NCI-H1930 (cell line): ENCODE measurements around the gene GRIK1.

Source experiments
- DNase-seq, 2 experiments: peaks; one replicate each; lab custom pipeline; 2025; lab: John Stamatoyannopoulos, UW

The GRIK1 gene

DNA sequence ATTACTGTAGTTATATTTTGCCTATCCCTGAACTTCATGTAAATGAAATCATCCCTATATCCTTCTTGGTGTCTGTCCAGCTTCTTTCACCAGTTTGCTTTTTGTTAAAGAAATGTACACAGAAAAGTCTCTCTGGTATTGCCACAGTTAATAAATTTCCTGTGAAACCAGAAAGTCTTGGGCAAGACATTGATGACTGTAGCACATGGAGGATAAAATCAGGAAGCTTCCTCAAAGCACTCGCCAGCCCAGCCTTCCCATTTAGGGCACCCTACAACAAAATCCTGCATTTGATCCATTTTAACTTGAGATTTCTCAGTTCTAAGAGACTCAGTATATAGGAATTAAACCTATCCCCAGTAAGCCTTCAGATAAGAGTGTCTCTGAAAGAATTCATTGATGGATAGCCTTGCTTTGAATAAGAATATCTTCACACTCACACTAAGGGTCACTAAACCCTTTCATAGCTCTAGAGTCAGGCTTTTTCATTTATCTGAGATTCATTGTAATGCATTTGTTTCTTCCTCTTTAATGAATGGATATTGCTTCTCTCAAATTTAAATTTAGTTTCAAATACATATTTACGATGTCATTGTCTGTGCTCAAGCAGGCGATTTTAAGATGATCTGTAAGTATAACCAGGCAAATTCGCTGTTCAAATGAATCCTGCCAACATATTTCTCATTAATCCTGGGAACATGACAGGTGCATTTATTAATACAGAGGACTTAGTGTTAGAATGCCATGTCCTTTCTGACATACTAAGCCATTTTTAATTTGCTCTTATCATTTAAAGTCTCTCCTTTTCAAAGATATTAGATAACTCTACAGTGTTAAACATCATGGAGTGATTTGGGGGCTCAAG, 153.1 kb downstream of the GRIK1 start:
- DNase-seq = no peak

DNA sequence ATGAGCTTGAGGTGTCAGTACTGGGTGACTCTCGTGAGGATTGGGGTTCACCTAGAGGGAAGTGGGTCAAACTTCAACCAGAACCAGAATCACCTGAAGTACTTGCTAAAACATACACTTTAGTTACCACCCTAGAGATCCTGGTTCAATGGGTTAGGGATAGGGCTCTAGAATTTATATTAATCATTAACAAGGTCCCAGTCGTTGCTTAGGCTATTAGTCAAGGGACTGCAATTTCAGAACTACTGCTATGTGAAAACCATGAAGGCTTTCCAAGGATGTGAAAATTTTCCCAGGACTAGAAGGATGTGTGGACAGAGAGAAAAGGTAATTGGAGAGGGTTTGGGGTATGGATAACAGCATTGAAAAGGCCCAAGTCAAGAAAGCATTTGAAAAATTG, 162.6 kb downstream of the GRIK1 start:
- no peak for DNase-seq

DNA sequence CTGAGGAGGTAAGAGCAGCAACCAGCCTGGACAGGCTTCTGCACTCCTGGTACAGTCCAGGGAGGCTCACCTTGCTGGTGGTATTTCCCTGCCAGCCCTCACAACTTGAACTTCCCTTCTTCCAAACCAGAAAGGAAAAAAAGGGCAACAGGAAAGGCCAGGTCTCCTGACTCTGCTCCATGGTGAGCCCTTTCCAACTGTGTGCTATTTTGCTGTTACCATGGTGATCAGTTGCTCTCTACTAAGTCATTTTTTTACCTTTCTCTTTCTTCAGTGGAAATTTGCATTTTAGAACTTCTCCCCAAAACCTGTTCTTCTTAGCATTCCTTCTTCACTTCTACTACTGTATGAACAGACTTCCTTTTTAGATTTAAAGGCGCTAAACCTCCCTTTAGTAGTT, 164.3 kb downstream of the GRIK1 start:
- DNase-seq = no peak

DNA sequence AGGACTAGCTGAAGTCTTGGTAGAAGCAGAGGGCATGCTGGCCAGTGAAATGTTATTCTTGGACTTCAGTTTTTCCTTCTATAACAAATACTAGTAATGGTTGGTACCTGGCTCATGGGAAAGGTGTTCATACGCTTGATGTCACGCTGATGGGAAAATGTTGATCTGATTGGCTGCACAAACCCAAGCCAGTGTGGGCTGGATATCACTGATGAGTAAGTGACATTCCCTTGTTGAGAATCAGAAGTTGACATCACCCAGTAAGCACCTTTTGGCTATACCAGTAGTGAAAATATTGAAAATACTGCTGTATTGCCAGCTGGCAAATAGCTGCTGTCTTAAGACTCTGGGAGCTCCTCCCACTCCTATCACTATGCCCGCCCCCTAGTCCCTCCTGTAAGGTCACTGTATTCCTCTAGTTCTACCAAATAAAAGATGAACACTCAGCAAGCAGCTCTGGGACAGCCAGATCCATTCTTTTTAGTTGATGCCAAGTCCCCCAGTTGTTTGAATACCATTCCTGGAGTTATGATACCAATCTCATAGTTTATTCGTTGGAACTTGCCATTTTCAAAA, 168.2 kb downstream of the GRIK1 start:
- no peak for DNase-seq

DNA sequence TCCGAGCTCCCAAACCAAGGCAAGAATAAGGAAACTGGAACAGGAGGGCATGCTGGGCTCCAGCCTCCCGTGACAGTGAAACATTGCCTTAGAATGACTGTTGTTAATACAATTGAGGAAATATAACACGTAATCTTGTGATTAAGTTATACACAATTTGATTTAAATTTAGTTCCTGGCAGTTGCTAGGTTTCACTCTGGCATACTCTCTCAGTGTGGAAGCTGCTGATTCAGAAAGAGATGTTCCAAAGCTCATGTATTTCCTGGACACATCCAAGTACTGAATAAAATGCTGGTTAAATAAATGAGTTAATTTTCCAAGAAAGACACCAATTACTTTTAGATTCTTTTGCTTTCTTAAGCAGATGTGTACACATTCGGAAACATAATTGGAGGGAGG, 176.1 kb downstream of the GRIK1 start:
- DNase-seq = no peak

DNA sequence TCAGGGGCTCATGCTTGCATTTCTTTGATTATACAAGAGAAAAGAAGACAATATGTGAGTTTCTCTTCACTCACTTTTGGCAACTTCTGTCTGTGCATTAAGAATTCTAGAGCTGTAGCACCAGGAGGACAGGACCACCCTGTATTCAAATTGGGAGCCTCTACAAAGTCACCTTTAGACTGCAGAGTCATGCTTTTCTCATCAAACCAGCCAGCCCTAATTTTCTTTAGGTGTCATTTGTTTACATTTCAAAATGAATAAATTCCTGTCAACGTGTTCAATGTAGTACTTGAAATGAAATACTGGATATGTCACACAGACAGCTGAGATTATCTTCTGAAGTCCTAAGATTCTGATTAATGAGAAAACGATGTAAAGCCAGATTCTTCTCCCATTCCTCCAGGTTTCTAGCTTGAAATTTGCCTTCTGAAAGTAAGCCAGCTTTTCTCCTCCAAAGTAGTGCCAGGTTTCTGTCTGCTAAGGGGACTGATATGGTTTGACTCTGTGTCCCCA, 177.2 kb downstream of the GRIK1 start:
- no peak for DNase-seq

DNA sequence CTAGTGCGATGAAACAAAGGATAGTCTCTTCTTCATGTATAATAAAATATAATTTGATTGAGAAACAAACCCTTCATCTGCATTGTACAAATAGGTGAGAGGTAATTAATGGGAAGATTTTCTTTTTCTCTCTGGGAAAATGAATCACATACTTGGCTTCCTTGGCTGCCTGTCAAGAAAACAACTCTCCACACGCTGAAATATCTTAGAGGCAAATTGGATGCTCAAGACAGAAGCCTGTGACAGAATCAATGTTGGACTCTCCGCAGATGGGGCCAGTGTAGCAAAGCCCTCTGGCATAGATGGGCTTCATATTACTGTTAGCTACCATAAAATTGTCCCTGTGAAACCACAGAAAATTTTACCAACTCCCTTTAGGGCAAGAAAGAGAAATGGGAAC, 186.6 kb downstream of the GRIK1 start:
- no peak for DNase-seq

DNA sequence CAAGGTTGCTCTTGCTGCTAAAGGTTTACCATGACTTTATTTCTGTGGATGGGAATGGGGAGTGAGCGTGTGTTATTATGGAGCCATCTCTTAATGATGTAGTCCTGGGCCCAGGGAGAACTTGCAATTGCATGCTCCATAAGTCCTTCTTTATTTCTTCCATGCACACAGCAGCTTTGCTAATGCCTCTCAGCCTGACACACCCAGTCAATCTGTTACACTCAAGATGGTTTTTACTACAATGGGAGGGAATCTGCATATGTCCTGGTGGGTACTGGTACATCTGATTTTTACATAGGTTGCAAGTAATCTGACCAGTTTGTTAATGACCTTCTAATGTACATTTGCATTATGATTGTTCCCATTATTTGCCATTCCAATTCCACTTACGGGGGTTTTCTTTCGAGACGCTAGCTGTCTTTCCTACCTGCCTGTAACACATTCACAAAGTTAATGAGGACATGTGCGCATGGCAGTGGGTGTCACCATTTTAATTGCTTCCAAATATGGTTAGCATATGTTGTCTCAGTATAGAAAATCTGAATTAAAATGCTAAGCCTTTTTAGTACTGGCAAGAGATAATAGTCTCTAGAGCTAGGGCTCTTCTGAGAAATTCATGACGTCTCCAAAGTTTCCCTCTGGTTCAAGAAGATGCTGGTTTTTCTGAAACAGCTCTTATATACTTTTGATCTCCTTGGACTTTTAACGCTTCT, 188.2 kb downstream of the GRIK1 start:
- DNase-seq = no peak

DNA sequence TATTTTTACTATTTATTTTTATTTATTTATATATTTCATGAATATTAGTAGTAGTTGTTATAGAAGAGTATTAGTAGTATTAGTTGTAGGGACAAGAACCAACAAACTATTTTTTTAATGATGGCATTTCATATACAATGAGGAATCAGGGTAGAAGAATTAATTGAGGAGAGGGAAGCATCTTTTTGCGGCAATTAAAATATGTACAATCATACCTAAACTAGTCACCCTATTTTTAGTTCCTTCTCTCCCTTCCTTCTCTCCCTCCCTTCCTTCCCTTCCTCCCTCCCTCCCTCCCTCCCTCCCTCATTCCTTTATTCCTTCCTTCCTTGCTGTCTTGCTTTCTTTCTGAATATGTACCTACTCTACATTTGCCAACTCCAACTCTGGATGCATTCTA, 189.8 kb downstream of the GRIK1 start:
- DNase-seq = no peak

DNA sequence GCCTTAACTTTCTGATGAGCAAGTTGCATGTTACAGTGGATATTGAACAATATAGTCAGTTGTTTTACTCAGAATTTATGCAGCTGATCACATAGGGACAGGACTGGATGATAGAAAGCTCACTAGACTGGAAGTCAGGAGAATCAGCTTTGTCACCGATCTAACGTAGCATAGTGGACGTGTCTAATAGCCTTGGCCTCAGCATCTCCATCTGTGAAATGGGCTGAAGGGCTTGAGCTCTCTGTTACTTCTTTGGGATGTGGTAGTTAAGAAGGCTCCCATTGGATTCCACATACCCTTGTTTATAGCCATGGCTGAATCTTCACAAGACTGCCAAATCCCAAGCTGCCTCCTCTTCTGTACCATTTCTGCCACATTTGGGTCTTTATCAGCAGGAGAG, 190.6 kb downstream of the GRIK1 start:
- no peak for DNase-seq

DNA sequence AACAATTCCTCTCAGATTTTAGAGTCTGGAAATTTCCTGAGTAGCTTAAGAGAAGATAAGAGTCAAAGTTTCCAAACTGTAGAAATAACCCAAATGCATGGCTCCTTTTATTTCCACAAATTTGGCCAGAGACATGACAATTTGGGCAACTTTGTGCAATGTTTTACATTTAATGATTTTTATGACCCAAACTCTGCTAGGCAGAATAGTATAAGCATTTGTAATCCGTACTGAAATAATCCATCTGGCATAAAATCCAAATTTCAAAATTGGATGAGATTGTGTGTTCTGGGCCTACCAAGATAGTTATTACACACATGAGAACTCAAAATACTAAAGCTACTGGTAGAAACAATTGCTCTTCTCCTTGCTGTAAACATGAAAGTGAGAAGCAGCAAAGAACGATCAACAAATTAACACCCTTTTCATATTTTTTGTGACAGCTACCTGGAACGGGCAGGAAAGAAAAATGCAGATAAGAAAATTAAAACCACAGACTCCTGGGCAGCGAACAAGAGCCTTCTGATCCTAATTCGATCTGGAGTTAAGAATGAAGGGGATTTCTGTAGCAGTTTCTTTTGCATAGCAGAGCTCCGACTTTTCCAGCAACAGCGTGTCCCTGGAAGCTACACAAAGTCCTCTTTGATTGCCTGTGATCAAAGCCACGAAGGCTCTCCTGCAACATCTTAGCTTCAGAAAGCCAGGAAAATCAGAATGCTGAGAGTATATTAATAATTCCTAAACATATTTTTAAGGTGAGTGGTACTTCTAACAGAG, 191.2 kb downstream of the GRIK1 start:
- DNase-seq = no peak

DNA sequence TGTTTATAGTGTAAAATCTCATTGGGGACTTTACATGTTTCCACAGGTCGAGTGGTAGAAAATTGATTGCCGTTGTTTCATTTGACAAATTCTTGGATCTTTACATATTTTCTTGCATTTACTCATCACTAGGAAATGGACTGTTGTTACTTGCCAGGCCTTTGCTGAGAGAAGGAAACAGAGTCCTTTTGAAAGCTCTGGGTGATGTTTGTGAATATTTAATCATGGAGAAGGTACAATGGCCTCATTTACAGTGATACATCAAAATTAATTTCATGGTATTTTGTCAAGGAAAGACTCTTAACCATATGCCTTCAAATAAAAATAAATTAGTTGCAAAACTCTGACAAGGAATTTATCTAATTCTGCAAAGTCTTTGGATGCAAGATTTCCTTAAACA, 198.0 kb downstream of the GRIK1 start:
- DNase-seq = no peak

DNA sequence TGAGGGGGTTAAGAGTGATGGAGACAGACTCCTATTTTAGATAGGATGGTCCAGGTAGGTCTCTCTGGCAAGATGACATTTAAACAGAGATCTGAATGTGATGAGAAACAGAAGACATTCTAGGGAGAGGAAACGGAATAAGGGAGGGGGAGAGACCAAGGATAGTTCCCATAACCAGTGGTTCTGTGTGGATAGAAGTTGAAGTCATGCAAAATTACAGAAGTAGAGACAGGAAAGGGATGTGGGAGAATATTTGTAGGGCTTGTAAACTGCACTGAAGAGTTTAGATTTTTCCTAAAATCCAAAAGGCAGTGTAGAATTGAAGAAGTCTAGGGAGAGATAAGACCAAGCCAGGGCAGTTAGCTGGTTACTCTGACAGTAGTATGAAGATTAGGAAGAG, 200.6 kb downstream of the GRIK1 start:
- DNase-seq = no peak

DNA sequence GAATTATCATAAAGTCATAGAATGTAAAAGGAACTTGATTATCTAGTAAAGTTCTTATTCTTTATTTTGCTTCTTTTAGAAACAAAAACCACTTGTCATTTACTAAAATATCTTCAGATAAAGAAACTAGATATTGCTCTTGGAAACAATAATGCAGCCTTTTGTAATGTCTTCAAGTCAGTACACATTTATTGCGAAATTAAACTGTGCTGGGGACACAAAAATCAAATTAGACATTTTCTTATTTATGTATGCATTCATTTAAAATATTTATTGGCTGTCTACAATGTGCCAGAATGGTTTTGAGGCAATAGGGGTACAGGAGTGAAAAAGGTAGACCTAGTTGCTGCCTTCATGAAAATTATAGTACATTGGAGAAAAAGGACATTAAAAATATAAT, 201.1 kb downstream of the GRIK1 start:
- DNase-seq = no peak

DNA sequence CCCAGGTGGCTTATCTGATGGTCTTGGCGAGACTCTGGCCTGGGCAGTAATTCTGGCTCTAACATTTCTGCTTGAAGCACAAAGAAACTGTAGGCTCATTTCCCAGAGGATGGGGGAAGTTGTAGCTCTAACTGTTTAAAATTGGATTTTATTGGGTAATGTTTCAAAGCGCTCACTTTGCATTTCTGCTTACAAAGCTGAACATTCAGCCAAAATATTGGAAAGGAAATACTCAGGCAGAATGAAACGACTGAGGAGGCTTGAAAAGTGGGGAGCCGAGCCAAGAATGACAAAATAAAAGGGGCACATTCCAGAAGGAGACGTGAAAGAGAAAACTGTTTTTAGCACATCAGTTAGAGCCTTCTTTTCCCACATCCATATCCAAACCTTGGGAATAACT, 202.6 kb downstream of the GRIK1 start:
- no peak for DNase-seq

DNA sequence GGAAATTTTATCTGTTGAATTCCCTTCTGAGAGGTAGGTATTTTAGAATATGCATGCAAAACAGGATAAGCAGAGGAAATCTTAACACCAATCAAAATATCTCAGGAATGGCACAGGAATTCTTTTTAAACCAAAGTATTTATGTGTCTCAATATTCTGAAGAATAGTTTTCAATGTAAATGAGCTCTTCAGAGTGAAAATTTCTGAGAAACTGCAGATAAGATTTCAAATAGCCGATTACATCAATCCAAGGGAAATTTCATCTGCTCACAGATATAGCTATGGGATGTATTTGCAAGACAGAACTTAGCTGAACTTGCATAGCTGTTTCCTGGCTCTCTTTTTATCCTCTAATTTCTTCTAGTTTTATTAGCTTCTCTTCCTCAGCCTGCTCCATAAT, 209.5 kb downstream of the GRIK1 start:
- DNase-seq = no peak

DNA sequence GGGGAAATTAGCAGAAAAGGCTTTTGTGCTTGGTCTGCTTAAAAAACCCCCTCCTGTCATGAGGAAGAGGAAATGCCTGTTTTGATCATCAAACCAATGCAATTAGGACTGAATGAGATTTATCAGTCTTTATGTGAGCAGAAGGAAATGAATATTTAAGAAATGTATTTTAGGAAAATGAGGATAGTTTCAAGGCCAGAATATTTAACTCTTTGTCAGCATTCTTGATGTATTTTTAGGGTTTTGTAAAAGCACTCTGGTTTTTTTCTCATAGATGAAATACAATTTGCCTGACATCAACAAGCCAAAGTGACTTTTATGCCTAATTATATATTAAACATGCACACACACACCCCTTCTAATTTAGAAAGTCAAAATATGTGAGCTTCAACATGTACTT, 213.8 kb downstream of the GRIK1 start:
- no peak for DNase-seq

DNA sequence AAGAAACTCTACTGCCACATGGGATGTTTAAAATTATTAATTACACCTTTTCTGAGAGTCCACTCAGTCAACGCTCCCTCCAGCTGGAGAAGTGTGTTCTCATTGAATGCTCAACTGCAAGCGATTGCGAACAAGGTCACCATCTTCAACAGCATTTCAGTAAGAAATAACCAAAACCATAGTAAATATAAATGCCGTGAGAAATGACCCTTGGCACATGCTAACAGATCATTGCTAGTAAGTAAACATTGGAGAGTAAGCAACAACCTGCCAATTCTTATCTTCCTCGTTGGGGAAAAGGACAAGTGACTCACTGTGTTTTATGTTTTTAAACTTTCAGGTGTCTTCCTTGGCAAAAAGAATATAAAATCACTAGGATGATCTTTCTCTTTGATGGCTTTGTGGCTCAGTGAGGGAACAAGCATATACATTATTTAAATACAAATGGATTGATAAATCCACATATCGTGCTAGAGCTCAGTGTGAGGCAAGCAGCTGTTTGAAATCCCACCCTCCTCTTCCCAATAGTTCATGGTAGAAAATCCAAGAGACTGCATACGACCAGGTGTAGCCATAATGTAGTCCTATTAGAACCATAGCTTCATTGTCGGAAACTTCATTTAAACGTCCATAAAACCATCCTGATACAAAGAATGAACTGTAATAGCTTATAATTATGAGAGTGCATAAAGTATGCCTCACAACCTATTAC, 214.6 kb downstream of the GRIK1 start:
- DNase-seq = peak; percentile 78 to 85

DNA sequence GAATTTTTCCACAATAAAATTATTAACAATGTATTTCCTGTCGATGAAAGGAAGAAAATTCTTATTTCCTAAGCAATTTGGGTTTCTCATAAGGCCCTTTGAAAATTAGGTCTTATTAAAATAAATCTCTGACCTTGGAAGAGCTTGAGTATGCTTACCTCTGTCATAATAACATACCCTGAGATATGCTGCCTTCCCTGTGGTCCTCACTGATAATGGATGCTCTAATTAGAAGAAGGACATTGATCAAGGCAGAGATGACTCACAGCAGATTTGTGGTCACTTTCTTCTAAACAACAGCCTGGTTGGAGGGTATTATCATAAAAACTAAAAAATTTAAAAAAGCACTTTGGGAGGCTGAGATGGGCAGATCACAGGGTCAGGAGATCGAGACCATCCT, 217.8 kb downstream of the GRIK1 start:
- DNase-seq = no peak

DNA sequence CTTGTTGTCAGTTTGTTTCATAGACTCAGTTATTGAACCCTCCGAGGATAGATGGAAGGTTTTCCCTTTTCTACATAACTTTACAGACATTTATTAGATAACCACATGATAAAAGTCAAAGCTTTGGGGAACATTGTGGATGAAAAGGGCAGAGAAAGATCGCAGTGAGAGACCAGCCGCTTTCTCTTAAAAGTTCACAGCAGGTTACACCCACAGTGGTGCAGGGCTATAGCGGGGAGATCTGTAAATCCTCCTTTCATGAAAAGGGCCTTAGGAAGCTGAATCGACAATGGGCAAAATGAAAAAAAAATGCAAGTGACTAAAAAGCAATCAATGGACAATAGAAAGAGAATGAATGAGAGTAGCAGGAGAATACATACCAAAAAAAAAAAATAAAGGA, 218.6 kb downstream of the GRIK1 start:
- DNase-seq = no peak

DNA sequence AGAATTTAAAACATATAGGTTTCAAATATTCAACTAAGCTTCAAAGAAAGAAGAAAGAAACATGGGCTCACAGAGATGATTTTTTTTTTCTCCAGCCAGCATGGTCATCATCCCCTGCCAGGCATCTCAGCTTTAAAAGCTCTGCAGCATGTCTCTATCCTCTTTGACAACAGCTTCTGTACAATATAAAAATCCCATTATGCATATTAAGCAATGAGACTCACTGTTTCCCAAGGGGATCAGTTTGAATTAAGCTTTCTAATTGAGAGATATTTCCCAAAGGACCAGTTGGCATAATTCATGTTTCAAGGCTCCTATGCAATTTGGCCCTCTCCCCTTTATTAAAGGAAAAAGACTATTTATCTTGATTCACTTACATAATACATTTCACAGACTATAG, 220.3 kb downstream of the GRIK1 start:
- peak; percentile 12 to 33 for DNase-seq
